ENCODE results near the gene ADCY1.
"Not testable (repeated sequence)": the region's sequence is repeated elsewhere in the genome, so short reads cannot be mapped to it uniquely, and the experiment has no call there.

The ADCY1 gene

GRCh38 chr7:45573661-45574415 lies at the start of gene ADCY1:
Gene ADCY1 (plus strand): TSS chr7:45574368. CDS start chr7:45574544, 176 bp downstream.
- DNase-seq (ENCODE audit: low read depth) = no peak

GRCh38 chr7:45524445-45524844 lies 49.7 kb upstream of the ADCY1 start:
- DNase-seq (ENCODE audit: low read depth) = no peak

GRCh38 chr7:45525057-45525456 lies 49.1 kb upstream of the ADCY1 start:
- no peak for DNase-seq (ENCODE audit: low read depth)

DNA sequence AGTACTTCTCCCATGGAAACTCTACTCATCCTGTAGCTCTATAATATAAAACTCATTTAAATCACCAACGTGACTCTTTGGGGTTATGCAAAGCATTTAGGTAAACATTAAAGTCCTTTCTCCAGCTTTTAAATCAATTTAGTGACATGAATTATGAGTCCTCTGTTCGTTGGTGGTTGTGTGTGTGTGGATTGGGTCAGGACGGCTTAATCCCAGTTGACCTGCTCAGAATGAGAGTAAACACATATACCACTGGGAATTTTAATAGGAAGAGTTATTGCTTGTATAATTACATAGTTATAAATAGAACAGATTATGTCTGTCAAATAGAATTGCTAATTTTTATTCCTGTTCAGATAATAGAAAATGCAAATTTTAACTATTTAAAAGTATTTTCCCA lies 30.7 kb upstream of the ADCY1 start:
- DNase-seq (ENCODE audit: low read depth) = no peak

DNA sequence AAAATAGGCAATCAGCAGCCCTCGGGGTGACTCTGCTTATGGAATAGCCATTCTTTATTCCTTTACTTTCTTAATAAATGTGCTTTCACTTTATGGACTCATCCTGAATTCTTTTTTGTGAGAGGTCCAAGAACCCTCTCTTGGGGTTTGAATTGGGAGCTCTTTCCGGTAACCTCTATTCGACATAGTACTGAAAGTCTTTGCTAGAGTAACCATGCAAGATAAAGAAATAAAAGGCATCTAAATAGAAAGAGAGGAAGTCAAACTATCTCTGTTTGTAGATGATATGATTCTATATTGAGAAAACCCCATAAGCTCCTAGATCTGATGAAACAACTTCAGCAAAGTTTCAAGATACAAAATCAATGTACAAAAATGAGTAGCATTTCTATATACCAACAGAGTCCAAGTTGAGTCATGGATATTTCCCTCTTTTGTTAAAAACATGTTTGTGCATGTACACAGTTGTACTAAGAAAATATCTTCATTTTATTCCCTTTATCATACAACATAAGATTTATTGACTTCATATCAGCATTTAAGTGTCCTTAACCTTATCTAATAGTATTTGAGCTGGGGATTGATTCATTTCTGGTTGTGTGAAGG lies 29.0 kb upstream of the ADCY1 start:
- DNase-seq (ENCODE audit: low read depth) = not testable (repeated sequence)

- DNase-seq (ENCODE audit: low read depth) = not testable (repeated sequence)
Observed at GRCh38 chr7:45548917-45549316, 25.3 kb upstream of the ADCY1 start.

- no peak for DNase-seq (ENCODE audit: low read depth)
Observed at GRCh38 chr7:45563401-45563800, 10.8 kb upstream of the ADCY1 start.

- no peak for DNase-seq (ENCODE audit: low read depth)
Observed at GRCh38 chr7:45563941-45564461, 10.2 kb upstream of the ADCY1 start.

GRCh38 chr7:45564485-45564884 lies 9.7 kb upstream of the ADCY1 start:
- no peak for DNase-seq (ENCODE audit: low read depth)

DNA sequence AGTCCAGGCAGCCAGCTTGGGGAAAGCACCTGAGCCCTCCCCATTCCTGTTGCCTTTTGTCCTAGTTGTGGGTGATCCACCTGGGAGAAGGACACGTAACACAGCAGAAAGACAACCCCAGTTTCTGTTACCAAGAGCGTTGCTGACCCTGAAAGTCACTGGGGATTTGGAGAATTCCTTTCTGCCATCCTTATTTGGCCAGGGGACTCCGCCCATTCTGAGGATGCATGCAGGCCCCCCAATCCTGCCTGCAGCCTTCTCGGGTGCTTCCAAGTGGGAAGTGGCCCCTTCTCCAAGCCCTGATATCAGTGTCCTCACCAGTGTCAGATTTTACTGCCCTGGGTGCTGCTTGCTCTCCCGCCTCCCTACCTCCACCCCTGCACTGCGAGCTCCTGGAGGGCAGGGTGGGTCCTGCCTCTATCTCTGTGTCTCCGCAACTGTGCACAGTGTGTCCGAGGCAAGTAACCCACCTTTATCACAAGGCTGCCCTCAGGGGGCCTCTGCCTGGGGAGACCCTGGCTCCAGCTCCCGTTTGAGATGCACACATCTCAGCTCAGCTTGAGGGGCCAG lies 9.2 kb upstream of the ADCY1 start:
- no peak for DNase-seq (ENCODE audit: low read depth)

DNA sequence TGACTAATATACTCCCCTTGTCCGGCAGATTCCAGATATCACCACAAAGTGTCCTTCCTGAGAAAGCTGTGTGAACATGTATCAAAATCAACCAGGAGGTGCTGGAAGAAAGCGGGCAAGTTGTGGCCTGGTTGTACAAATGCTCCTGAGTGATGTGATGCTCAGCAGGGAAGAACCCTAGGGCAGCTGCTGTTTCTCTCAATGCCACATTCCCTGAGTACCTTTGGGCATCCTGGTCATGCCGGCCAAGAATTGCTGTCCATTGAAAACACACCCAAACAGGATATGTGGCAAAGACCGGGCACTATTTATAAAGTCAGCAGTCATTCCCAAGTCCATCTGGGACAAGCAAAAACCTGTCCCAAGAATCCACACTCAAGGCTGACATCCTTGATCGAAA lies 7.8 kb upstream of the ADCY1 start:
- no peak for DNase-seq (ENCODE audit: low read depth)

- DNase-seq (ENCODE audit: low read depth) = no peak
Observed at GRCh38 chr7:45566961-45567360, 7.2 kb upstream of the ADCY1 start.

DNA sequence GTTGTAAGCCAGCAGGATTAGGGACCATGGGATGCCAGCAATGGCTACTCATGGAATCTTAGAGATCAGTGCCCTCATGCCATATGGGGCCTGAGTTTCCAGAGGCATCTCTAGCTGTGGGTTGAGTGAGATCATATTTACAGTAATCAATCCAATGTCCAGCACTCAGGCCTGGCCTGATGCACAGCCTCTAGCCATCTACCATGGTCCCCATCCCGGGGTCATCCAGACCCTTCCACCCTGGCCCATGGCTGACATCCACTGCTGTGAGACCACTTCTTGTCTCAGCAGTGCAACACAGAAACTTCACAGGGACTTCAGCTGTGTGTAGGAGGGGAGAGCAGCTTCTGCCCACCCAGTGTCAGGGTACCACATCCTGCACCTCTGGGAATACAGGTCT lies 6.5 kb upstream of the ADCY1 start:
- no peak for DNase-seq (ENCODE audit: low read depth)

DNA sequence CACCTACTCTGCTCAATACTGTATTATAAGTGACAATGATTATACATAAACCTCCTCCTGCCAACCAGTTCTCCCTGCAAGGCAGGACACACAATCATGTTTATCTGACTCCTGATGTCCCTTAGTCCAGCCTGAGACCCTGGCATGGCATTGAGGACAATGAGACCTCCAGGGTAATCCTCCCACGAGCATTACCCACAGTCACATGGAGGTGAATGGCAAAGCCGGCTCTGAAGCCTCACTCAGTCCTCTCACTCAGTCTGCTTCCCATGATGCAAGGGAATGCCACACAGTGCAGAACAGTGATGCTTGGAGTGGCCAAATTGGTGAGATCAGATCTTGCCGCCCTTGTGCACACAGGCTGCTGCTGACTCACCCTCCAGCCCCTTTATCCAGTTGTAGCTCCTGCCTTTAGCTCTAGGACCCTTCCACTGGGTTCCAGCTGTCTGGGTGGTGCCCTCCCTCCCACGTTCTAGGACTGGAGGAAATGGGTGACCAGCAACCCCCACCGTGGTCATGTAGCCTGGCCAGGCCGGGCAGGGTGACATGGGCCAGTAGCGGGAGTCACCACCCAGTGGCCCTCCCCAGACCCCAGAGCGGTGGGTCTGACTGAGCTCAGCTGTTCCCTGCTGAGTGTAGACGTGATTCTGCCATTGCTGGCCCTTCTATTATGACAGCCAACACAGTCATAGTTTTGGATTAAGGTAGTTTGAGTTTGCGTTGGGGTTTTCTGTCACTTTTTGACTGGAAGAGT lies 5.5 kb upstream of the ADCY1 start:
- no peak for DNase-seq (ENCODE audit: low read depth)

DNA sequence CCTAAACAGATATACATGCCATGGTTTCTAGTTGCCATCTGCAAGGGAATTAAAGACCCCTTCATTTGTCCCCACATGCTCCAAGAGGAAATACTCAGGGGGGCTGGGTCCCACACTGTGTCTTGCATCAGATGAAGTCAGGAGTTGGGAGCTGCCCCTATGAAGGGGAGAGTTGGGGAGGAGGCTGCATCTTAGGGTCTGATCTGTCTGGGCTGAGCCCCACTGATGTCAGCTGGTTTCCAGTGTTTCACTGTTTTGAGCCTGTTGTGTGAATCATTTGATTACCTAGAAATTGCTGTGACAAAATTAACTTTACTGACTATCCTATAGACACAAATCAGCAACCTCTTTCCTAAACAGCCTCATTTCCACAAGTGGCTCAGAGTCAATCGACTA lies 4.9 kb upstream of the ADCY1 start:
- DNase-seq (ENCODE audit: low read depth) = no peak

- no peak for DNase-seq (ENCODE audit: low read depth)
Observed at GRCh38 chr7:45570797-45571196, 3.4 kb upstream of the ADCY1 start.

DNA sequence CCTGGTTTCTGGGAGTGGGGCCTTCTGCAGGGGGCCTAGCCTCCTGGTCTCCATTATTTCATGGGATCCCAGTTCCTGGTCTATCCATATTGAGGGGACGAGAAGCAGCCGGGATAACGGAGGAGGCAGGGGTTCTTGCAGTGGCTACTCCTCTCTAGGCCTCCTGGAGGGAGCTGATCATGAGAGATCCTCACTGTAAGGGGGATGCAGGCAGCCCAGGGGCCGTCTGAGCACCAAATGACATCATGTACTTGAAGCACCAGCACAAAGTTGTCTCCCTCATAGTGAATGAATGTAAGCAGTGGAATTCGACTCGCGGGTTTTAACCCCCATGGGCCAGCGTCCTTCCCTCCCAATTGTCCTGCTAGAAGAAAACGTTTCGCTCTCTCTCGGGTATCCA lies 964 bp upstream of the ADCY1 start:
- no peak for DNase-seq (ENCODE audit: low read depth)

GRCh38 chr7:45574416-45574668 lies 174 bp downstream of the ADCY1 start:
- DNase-seq (ENCODE audit: low read depth) = no peak

GRCh38 chr7:45574669-45575500 lies 717 bp downstream of the ADCY1 start:
- peak; percentile 36 for DNase-seq (ENCODE audit: low read depth)

DNA sequence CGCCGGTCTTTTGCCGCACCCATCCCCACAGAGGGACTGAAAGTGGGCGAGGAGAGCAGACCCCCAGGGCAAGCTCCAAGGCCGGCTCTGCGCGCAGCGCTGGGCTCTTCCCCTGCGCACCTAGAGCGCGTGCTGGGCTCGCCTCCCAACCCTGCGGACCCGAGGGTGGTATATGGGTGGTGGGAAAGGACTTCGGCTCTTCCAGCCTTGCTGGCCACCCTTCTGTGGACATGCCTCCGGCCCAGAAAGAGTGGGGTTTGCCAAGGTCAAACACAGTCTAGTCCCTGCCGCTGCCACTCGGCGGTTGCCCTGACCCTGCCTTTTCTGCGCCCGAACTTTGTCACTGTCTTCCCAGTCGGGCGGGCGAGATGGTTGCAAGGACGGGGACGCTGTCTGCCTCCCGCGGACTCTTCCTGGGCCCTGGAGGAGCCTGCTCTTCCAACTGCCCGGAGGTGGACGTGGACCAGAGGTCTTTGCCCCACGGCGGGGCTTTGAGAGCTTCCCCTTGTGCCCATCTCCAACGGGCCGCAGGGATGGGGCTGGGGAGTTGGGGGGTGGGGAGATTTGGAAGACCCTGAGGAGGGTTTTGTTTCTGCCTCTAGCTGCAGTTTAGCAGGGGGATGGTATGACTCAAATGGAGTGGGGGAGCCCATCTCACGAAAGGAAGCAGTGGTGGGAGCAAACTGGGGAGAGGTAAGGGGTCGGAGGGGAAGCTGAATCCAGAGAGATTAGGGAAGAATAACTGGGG lies 1.5 kb downstream of the ADCY1 start:
- no peak for DNase-seq (ENCODE audit: low read depth)

GRCh38 chr7:45576249-45576929 lies 2.2 kb downstream of the ADCY1 start:
- DNase-seq (ENCODE audit: low read depth) = no peak

Measured in fibroblast of gingiva (primary cell).